Liver (tissue), 3 donors: ENCODE measurements around the gene CNKSR3.

Experiments
- CTCF ChIP-seq: fragments of 150-350 bp; IDR thresholded peaks from 2 replicates; pipeline ENCODE4 v1.5.1; 2017; ENCODE audit warnings: improper control_type of control experiment, low read depth, low read length; ENCODE audit not compliant: missing input control
- FOXA1 ChIP-seq: IDR thresholded peaks from 2 replicates; pipeline ENCODE4 v1.6.1; 2016; ENCODE audit warnings: antibody characterized with exemption
- JUND ChIP-seq, 2 donors: IDR thresholded peaks; 2 replicates each; pipeline ENCODE4 v1.6.1; 2016; ENCODE audit warnings: antibody characterized with exemption in 2 of 2
- donor health status: healthy.
- donor health status: healthy.

GRCh38 chr6:154361476-154361875 lies 149.0 kb downstream of the CNKSR3 start:
- TF ChIP-seq JUND (IDR thresholded peaks at IDR 0.05): no peak
- TF ChIP-seq CTCF: no peak
- TF ChIP-seq FOXA1: no peak
